K562 (cell line): Measurements from ENCODE around the gene MDC1. TPM values are rescaled to one million over a fixed set of nuclear protein-coding genes. Genes with fewer than 3 reads are reported as not detected.

Experiments
- FOXM1 ChIP-seq, 2 experiments: fragments of 450-650 bp in 1 of 2; sonication (generic) in 1 of 2; formaldehyde crosslinking in 1 of 2; IDR thresholded peaks; 2 replicates each; pipeline versions ENCODE4 v1.6.1 to v1.9.0; 2017 to 2022; ENCODE audit warnings: low read depth in 2 of 2, mild to moderate bottlenecking in 2 of 2, missing genetic modification reagents in 1 of 2, moderate library complexity in 1 of 2
- HDGF ChIP-seq: fragments of 450-650 bp; IDR thresholded peaks from 2 replicates; pipeline ENCODE4 v1.6.1; 2016
- MYC ChIP-seq, 2 experiments: fragments of 250-450 bp in 1 of 2; sonication (Bioruptor Pico) in 1 of 2; IDR thresholded peaks; 2 replicates each; pipeline versions ENCODE4 v1.5.1 to v1.6.1; 2012 to 2021; ENCODE audit warnings: low read depth in 2 of 2, borderline replicate concordance in 1 of 2, improper control_type of control experiment in 1 of 2, low read length in 1 of 2, mild to moderate bottlenecking in 1 of 2, moderate library complexity in 1 of 2
- NRF1 ChIP-seq, 2 experiments: fragments of 450-650 bp; IDR thresholded peaks in 1 of 2; conservative IDR thresholded peaks in 1 of 2; 2 replicates each; pipeline ENCODE4 v1.6.1; 2014; ENCODE audit warnings: mild to moderate bottlenecking in 2 of 2
- POLR2H ChIP-seq: IDR thresholded peaks from 2 replicates; pipeline ENCODE4 v1.6.1; 2016; ENCODE audit warnings: missing genetic modification characterization, low read depth, mild to moderate bottlenecking, control low read depth, missing compliant biosample characterization, moderate library complexity
- SMAD2 ChIP-seq: fragments of 150-350 bp; IDR thresholded peaks from 2 replicates; pipeline ENCODE4 v1.6.1; 2014; ENCODE audit warnings: low read depth, mild to moderate bottlenecking, low read length
- SREBF1 ChIP-seq: fragments of 150-350 bp; IDR thresholded peaks from 2 replicates; pipeline ENCODE4 v1.6.1; 2014; ENCODE audit warnings: antibody characterized with exemption, low read depth, low read length, borderline replicate concordance
- polyA plus RNA-seq, 8 experiments: library from polyadenylated mRNA; depleted of rRNA in 4 of 8; stranded (reverse) in 5 of 8; unstranded in 3 of 8; fragments of >200 nt; fragmentation: Nextera tagmentation in 2 of 8; fragmentation: Illumina TruSeq in 1 of 8; extraction: Ambion mirVana in 2 of 8; extraction: Trizol in 1 of 8; gene quantifications; 2 replicates each; pipeline versions ENCODE4 v1.2.1 to v1.2.3, GENCODE V29; 2011 to 2014; ENCODE audit warnings: inconsistent platforms in 1 of 8, missing spikeins in 1 of 8
- total RNA-seq, 7 experiments: library from RNA; depleted of rRNA in 6 of 7; stranded (reverse); fragments of >200 nt in 6 of 7; fragmentation: Illumina TruSeq in 2 of 7; extraction: Trizol in 2 of 7; gene quantifications; 2 replicates each; pipeline versions ENCODE4 v1.2.1 to v1.2.3, GENCODE V29; 2011 to 2021; ENCODE audit warnings: low replicate concordance in 1 of 7
- TF ChIP-seq, protein P1 (sequence below): sonication (generic); formaldehyde crosslinking; IDR thresholded peaks from 2 replicates; pipeline ENCODE4 v1.8.0; 2022; ENCODE audit warnings: missing genetic modification reagents, mild to moderate bottlenecking, moderate library complexity, borderline replicate concordance
- TF ChIP-seq, protein P2 (sequence below): fragments of 450-650 bp; IDR thresholded peaks from 2 replicates; pipeline ENCODE4 v1.6.1; 2018; ENCODE audit not compliant: partially characterized antibody

The MDC1 gene
- total and polyA plus RNA-seq, 9 of the 15 experiments (the other 6 are each of a cell fraction or from before 2014, with no cell fraction given) = 8.2 to 114 (median 20.0) TPM

DNA sequence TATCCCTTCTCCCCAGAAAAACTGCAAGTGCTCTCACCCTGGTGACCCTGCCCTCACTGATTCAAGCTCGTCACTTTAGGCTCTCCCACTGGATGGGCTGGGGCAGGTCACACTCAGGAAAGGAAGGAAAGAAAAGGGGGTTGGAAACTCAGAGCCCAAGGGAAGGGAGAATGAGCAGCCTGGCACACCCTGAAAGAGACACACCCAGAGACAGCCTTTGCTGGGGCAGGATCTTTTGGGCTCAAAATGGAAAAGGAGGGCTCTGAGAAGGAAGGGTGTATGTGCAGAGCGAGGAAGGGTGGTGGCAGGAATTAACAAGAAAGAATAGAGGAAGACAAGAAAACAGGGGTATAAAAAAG is 33.1 kb downstream of the MDC1 start (continued):
- TF ChIP-seq HDGF (peak; percentile 46; the same call in 1 of the 2 replicates), SREBF1 (no peak), NRF1 (conservative IDR thresholded peaks at IDR 0.05 in 1 of 2, IDR thresholded peaks at IDR 0.05 in 1 of 2) (0 out of 4 replicates have a peak, but pooled peaks of 1 of the 2 experiments have one; percentile 7), FOXM1 (IDR thresholded peaks at IDR 0.05; ENCODE audit: low read depth) (0 out of 2 replicates have a peak, but pooled peaks have one; percentile 10), FOXM1 (CRISPR knock-in tag; IDR thresholded peaks at IDR 0.05; ENCODE audit: low read depth) (no peak), SMAD2 (no peak), POLR2H (tag) (no peak), MYC (IDR thresholded peaks at IDR 0.05; ENCODE audit: low read depth, low read length) (no peak), MYC (CRISPR knock-in tag; IDR thresholded peaks at IDR 0.05; ENCODE audit: borderline replicate concordance, low read depth) (no peak)
- TF ChIP-seq, protein P1, sequence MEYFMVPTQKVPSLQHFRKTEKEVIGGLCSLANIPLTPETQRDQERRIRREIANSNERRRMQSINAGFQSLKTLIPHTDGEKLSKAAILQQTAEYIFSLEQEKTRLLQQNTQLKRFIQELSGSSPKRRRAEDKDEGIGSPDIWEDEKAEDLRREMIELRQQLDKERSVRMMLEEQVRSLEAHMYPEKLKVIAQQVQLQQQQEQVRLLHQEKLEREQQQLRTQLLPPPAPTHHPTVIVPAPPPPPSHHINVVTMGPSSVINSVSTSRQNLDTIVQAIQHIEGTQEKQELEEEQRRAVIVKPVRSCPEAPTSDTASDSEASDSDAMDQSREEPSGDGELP = peak; percentile 2; the same call in 1 of the 2 replicates
- TF ChIP-seq, protein P2, sequence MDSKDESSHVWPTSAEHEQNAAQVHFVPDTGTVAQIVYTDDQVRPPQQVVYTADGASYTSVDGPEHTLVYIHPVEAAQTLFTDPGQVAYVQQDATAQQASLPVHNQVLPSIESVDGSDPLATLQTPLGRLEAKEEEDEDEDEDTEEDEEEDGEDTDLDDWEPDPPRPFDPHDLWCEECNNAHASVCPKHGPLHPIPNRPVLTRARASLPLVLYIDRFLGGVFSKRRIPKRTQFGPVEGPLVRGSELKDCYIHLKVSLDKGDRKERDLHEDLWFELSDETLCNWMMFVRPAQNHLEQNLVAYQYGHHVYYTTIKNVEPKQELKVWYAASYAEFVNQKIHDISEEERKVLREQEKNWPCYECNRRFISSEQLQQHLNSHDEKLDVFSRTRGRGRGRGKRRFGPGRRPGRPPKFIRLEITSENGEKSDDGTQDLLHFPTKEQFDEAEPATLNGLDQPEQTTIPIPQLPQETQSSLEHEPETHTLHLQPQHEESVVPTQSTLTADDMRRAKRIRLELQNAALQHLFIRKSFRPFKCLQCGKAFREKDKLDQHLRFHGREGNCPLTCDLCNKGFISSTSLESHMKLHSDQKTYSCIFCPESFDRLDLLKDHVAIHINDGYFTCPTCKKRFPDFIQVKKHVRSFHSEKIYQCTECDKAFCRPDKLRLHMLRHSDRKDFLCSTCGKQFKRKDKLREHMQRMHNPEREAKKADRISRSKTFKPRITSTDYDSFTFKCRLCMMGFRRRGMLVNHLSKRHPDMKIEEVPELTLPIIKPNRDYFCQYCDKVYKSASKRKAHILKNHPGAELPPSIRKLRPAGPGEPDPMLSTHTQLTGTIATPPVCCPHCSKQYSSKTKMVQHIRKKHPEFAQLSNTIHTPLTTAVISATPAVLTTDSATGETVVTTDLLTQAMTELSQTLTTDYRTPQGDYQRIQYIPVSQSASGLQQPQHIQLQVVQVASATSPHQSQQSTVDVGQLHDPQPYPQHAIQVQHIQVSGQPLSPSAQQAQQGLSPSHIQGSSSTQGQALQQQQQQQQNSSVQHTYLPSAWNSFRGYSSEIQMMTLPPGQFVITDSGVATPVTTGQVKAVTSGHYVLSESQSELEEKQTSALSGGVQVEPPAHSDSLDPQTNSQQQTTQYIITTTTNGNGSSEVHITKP = peak; percentile 33
- TF ChIP-seq, all 486 proteins: peak for 9
